ENCODE data around the gene GPI. TPM values are rescaled to one million over a fixed set of nuclear protein-coding genes. Genes with fewer than 3 reads are reported as not detected.
"Not testable (repeated sequence)": the region's sequence is repeated elsewhere in the genome, so short reads cannot be mapped to it uniquely, and the experiment has no call there.

GPI gene
- total RNA-seq, 4 donors from 2014 or later: 191 to 292 (median 234) TPM

GRCh38 chr19:34391813-34392212 lies 26.8 kb downstream of the GPI start:
- Histone ChIP-seq H3K27ac (no peak overlapping the region), H3K9me3 (no peaks in the 10 kb centered on the region), H3K4me3 (no peak overlapping the region), H3K36me3 (peaks cover 0 to 97% (median 0%) of the 10 kb centered on the region in 3 donors), H3K4me1 (no peaks in the 10 kb centered on the region), H3K27me3 (no peaks in the 10 kb centered on the region)
- no peak for DNase-seq
- TF ChIP-seq POLR2A (IDR thresholded peaks at IDR 0.05): no peak
- TF ChIP-seq, protein P1, sequence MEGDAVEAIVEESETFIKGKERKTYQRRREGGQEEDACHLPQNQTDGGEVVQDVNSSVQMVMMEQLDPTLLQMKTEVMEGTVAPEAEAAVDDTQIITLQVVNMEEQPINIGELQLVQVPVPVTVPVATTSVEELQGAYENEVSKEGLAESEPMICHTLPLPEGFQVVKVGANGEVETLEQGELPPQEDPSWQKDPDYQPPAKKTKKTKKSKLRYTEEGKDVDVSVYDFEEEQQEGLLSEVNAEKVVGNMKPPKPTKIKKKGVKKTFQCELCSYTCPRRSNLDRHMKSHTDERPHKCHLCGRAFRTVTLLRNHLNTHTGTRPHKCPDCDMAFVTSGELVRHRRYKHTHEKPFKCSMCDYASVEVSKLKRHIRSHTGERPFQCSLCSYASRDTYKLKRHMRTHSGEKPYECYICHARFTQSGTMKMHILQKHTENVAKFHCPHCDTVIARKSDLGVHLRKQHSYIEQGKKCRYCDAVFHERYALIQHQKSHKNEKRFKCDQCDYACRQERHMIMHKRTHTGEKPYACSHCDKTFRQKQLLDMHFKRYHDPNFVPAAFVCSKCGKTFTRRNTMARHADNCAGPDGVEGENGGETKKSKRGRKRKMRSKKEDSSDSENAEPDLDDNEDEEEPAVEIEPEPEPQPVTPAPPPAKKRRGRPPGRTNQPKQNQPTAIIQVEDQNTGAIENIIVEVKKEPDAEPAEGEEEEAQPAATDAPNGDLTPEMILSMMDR (IDR thresholded peaks at IDR 0.05): no peak

GRCh38 chr19:34393031-34393430 lies 28.0 kb downstream of the GPI start:
- Histone ChIP-seq H3K36me3 (peaks cover 0 to 97% (median 0%) of the 10 kb centered on the region in 3 donors), H3K4me3 (no peak overlapping the region), H3K4me1 (no peaks in the 10 kb centered on the region), H3K27ac (no peak overlapping the region), H3K9me3 (no peaks in the 10 kb centered on the region), H3K27me3 (no peaks in the 10 kb centered on the region)
- TF ChIP-seq, protein P1 (IDR thresholded peaks at IDR 0.05): no peak
- TF ChIP-seq POLR2A (IDR thresholded peaks at IDR 0.05): no peak
- DNase-seq: no peak

DNA sequence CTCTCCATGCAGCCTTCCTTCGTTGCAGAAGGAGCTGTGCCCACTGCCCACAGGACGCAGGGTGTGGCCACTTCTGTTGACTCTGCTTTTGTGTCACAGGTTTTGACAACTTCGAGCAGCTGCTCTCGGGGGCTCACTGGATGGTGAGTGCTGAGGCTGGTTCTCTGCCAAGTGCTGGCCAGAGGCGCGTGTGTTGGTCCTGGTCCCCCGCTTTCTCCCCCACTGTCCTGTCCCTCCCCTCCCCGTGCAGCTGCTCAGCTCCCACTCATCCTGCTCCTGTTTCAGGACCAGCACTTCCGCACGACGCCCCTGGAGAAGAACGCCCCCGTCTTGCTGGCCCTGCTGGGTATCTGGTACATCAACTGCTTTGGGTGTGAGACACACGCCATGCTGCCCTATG lies 28.6 kb downstream of the GPI start:
- TF ChIP-seq POLR2A (IDR thresholded peaks at IDR 0.05): no peak
- TF ChIP-seq, protein P1 (IDR thresholded peaks at IDR 0.05): no peak
- Histone ChIP-seq H3K36me3 (peaks cover 0 to 97% (median 0%) of the 10 kb centered on the region in 3 donors), H3K9me3 (no peaks in the 10 kb centered on the region), H3K27me3 (no peaks in the 10 kb centered on the region), H3K27ac (no peak overlapping the region), H3K4me3 (no peak overlapping the region), H3K4me1 (no peaks in the 10 kb centered on the region)
- DNase-seq: no peak

DNA sequence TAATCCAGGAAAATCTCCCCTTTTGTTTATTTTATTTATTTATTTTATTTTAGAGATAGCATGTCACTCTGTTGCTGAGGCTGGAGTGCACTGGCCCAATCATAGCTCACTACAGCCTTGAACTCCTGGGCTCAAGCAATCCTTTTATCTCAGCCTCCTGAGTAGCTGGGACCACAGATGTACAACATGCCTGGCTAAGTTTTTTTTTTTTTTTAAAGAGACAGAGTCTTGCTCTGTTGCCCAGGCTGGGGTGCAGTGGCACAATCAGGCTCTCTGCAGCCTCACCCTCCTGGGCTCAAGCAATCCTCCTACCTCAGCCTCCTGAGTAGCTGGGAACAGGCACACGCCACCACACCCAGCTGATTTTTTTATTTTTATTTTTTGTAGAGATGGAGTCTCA lies 32.9 kb downstream of the GPI start:
- Histone ChIP-seq H3K27ac (no peak overlapping the region), H3K27me3 (no peaks in the 10 kb centered on the region), H3K4me1 (no peaks in the 10 kb centered on the region), H3K36me3 (peaks cover 0 to 83% (median 0%) of the 10 kb centered on the region in 3 donors), H3K4me3 (no peak overlapping the region), H3K9me3 (no peaks in the 10 kb centered on the region)
- no peak for TF ChIP-seq POLR2A (IDR thresholded peaks at IDR 0.05)
- TF ChIP-seq, protein P1 (IDR thresholded peaks at IDR 0.05): no peak
- DNase-seq: no peak

DNA sequence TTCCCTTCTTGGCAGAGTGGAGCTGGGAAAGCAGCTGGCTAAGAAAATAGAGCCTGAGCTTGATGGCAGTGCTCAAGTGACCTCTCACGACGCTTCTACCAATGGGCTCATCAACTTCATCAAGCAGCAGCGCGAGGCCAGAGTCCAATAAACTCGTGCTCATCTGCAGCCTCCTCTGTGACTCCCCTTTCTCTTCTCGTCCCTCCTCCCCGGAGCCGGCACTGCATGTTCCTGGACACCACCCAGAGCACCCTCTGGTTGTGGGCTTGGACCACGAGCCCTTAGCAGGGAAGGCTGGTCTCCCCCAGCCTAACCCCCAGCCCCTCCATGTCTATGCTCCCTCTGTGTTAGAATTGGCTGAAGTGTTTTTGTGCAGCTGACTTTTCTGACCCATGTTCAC lies 34.9 kb downstream of the GPI start:
- Histone ChIP-seq H3K9me3 (no peaks in the 10 kb centered on the region), H3K27me3 (no peaks in the 10 kb centered on the region), H3K4me3 (no peak overlapping the region), H3K4me1 (no peaks in the 10 kb centered on the region), H3K27ac (no peak overlapping the region), H3K36me3 (peaks cover 0 to 62% (median 0%) of the 10 kb centered on the region in 3 donors)
- no peak for DNase-seq
- TF ChIP-seq, protein P1 (IDR thresholded peaks at IDR 0.05): no peak
- no peak for TF ChIP-seq POLR2A (IDR thresholded peaks at IDR 0.05)

DNA sequence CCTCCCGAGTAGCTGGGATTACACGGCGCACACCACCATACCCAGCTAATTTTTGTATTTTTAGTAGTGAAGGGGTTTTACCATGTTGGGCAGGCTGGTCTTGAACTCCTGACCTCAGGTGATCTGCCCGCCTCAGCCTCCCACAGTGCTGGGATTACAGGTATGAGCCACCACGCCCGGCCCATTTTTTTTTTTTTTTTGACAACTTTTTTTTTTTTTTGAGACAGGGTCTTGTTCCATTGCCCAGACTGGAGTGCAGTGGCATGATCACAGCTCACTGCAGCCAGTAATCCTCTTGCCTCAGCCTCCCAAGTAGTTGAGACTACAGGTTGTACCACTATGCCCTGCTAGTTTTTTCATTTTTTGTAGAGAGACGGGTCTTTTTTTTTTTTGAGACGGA lies 35.8 kb downstream of the GPI start:
- not testable (repeated sequence) for H3K27me3 ChIP-seq, H3K4me3 ChIP-seq, H3K4me1 ChIP-seq, H3K27ac ChIP-seq, H3K9me3 ChIP-seq, DNase-seq
- peaks cover 0 to 53% (median 0%) of the 10 kb centered on the region in 3 donors for H3K36me3 ChIP-seq
